GM13977 (cell line): ENCODE data around the gene NECAB2.

Experiments
- DNase-seq: peaks from one replicate; pipeline ENCODE4 v3.0.0; 2012; ENCODE audit warnings: low spot score
- in situ Hi-C: fragments of 300-500 bp; cut with MboI; formaldehyde crosslinking; loops from one replicate; pipeline ENCODE4 v1.12.0; 2022; ENCODE audit warnings: low sequenced_read_pairs, low pct_unique_long_range_greater_than_20kb, mixed read lengths, inconsistent platforms; ENCODE audit not compliant: unreplicated experiment
- TF ChIP-seq, protein P1 (sequence below): IDR thresholded peaks from 2 replicates; pipeline ENCODE4 v1.5.1; 2012; ENCODE audit warnings: mild to moderate bottlenecking, control low read depth; ENCODE audit not compliant: insufficient read depth; ENCODE audit errors: extremely low read depth, missing control alignments

NECAB2 gene

DNA sequence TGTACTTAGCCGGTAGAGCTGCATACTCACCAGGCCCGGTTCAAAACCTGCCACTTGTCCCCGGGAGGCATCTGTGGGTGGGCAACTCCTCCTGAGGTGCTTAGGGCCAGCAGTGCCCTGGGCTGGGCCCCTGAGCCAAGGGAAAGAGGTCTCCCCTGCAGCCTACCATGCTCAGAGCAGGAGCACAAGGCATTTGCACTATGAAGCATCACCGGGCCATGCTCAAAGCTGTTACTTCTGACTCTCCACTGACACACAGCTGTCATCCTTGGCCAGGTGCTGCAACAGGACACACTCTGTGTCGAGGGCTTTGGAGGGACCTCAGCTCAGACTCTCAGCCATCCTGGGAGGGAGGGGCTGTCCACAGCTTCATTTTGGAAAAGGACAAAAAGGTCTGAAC, 37.3 kb downstream of the NECAB2 start:
- TF ChIP-seq, protein P1, sequence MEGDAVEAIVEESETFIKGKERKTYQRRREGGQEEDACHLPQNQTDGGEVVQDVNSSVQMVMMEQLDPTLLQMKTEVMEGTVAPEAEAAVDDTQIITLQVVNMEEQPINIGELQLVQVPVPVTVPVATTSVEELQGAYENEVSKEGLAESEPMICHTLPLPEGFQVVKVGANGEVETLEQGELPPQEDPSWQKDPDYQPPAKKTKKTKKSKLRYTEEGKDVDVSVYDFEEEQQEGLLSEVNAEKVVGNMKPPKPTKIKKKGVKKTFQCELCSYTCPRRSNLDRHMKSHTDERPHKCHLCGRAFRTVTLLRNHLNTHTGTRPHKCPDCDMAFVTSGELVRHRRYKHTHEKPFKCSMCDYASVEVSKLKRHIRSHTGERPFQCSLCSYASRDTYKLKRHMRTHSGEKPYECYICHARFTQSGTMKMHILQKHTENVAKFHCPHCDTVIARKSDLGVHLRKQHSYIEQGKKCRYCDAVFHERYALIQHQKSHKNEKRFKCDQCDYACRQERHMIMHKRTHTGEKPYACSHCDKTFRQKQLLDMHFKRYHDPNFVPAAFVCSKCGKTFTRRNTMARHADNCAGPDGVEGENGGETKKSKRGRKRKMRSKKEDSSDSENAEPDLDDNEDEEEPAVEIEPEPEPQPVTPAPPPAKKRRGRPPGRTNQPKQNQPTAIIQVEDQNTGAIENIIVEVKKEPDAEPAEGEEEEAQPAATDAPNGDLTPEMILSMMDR: no peak
- no peak for DNase-seq

DNA sequence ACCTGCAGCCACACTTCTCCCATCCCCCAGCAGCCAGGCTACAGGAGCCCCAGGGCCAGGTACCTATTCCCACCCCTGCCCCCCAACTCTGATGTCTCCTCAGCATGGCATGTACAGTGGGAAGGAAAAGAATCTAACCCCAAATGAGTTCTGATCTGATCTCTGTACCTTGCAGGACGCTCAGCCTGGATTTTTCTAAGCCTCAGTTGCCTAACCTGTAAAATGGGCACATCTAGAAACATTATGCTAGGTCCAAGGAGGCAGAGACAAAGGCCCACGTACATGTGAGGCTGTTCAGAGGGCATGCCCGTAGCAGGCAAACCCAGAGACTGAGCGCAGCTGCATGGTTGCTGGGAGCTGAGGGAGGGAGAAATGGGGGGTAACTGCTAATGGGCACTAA, 39.5 kb downstream of the NECAB2 start:
- in situ Hi-C loops: no loop called here
- TF ChIP-seq, protein P1: no peak
- no peak for DNase-seq

More for the DNA sequence above, 37.3 kb downstream of the NECAB2 start:
- in situ Hi-C loops: no loop called here

DNA sequence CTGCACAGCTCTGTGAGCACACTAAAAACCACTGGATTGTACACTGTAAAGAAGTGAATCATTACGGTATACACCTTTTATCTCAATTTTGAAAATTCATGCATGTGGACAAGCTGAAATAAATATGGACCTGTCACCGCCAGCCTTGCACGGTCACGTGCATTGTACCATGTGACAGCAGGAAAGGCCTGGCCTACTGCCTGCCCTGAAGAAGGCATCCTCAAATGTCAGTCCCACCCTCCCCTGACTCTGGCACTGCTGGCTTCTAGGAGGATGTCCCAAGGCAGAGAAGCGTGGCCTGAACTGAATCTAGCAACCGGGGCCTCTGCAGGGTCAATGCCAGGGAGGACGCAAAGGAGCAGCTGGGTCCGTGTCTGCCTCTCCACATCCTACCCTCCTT, 39.9 kb downstream of the NECAB2 start:
- DNase-seq: no peak

DNA sequence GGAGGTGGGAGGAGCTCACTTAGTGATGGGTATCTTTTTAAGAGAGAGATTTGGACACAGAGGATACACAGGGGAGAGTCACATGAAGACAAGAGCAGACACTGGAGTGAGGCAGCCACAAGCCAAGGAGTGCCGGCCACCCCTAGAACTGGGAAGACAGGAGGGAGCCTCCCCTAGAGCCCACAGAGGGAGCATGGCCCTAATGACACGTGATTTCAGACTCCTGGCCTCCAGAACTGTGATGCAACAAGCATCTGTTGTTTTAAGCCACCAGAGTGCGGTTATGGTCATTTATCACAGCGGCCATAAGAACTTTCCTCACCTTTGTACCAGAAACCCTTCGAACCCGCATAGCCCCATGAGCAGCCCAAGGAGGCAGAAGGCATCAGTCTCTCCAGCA, 41.2 kb downstream of the NECAB2 start:
- TF ChIP-seq, protein P1: no peak
- in situ Hi-C loops: no loop called here
- no peak for DNase-seq

More for the DNA sequence above, 39.9 kb downstream of the NECAB2 start:
- TF ChIP-seq, protein P1: no peak
- in situ Hi-C loops: no loop called here

DNA sequence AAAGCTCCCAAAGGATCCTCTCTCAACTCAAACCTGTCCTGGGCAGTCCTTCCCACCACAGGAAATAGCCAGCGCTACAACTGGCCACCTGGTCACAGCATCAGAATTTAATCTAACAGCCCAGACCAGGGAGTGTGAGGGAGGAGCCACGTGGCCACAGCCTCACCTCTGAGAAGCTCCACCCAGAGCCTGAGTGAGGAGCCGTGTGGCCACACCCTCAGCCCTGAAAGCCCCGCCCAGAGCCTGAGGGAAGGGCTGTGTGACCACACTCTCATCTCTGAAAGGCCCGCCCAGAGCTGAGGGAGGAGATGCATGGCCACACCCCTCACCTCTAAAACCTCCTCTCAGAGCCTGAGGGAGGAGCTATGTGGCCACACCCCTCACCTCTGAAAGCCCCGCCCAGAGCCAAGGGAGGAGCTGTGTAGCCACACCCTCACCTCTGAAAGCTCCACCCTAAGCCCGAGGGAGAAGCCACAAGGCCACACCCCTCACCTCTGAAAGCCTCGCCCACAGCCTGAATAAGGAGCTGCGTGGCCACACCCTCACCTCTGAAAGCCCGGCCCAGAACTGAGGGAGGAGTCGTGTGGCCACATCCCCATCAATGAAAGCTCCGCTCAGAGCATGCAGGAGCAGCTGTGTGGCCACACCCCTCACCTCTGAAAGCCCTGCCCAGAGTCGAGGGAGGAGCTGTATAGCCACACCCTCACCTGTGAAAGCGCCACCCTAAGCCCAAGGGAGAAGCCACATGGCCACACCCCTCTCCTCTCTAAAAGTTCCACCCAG, 45.9 kb downstream of the NECAB2 start:
- in situ Hi-C loops: no loop called here
- TF ChIP-seq, protein P1: no peak

DNA sequence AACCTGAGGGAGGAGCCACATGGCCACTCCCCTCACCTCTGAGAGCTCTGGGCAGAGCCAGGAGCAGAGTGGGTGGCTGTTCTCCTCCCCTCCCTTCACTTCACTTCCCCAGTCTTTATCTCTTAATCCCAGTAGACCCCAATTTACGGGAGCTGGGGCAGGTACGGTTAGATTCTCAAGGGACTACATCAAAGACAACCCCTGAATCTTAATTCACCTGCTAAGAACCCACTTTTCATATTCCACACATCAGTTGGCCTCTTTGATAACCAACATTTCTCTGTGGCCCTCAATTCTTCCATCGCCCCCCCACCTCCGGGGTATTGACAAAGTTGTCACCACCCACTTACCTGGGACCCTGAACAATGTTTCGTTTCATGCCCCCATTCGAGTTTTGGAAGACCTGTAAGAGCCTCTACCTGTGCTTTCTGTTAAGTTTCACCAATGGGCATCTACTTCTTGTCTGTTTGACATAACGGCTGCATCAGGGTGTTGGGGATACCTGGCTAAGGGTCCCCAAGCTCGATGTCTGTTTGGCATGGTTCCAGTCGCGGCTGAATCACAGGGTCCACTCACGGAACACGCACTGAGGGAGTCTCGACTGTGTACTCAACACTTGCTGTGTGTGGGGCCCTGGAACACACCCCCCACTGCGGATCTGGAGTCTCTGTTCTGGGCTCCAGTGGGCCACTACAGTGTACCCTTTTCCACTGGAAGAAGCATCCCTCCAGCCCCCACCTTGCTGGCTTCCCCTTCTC, 46.7 kb downstream of the NECAB2 start:
- in situ Hi-C loops: no loop called here
- TF ChIP-seq, protein P1: no peak
- no peak for DNase-seq

More for the DNA sequence above, 45.9 kb downstream of the NECAB2 start:
- peak; percentile 81 for DNase-seq
